CD4-positive, alpha-beta T cell treated with Interleukin-4 for 1 hour (primary cell): ENCODE results near the gene SMTNL1.

Experiments
- DNase-seq, 2 donors: peaks; one replicate each; pipeline ENCODE4 v3.0.0-alpha.2; 2020 to 2022

SMTNL1 gene, protein sequence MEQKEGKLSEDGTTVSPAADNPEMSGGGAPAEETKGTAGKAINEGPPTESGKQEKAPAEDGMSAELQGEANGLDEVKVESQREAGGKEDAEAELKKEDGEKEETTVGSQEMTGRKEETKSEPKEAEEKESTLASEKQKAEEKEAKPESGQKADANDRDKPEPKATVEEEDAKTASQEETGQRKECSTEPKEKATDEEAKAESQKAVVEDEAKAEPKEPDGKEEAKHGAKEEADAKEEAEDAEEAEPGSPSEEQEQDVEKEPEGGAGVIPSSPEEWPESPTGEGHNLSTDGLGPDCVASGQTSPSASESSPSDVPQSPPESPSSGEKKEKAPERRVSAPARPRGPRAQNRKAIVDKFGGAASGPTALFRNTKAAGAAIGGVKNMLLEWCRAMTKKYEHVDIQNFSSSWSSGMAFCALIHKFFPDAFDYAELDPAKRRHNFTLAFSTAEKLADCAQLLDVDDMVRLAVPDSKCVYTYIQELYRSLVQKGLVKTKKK

DNA sequence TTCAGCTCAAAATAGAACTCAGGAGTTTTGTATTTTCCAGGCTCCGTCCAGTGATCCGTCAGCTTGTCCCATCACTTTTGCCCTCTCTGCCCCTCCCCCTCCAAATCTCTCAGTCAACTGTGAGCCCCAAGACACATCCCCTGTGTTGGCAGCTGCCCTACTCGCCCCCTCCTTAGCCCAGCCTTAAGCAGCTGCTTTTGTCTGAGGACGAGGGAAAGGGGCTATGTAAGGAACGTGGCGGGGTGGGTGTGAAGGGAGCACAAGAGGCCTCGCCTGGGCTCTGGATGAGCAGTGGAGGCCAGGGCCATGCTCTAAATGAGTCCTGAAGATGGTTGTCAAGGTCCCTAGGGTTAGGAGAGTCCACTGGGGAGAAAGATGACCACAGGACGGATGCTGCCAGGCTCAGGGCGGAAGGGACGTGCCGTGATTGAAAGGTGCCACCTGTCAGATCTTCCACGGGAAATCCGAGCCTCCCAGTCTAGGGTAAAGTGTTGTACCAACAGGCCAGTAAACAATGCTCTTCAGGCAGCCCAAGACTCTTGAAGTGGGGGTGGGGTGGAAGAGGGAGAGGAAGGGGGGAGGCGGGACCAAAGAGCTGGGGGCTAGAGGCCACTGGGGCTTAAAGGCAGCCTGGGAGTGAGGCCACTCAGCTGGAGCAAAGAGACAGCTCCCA, at the start of gene SMTNL1:
SMTNL1 (plus strand) TSS at position 649 of the 673 bp plus-strand sequence. CDS start 5,048 bp downstream, outside the sequence.
- DNase-seq: no peak

DNA sequence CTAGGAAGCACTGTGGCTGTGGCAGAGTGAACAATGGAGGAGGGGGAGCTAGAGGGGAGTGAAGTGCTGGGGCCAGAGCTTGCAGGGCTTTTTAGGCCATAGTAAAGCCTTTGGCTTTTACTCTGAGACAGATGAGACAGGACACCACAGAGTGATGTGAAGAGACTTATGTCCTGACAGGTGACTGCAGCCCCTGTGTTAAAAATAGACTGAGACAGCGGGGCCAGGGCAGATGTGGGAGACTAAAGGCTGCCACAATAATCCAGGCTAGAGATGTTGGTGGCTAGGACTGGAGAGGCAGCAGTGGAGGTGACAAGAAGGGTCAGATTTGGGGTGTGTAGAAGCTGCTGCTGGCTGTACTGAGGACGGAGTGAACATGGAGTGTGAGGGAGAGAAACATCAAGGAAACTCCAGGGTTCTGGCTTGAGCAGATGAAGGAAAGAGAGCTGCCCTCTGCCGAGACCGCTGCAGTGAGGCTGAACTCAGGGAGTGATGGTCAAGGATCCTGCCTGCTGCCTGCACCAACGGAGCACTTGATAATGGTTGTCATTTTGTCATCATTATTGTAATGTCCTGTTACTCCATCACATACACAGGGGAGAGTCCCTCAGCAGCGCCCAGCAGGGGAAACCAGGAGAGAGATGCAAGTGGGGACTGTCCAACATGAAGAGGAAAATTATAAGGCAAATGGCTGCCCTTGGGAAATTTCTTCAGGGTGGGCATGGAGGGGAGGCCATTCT, 49.3 kb upstream of the SMTNL1 start:
- no peak for DNase-seq

DNA sequence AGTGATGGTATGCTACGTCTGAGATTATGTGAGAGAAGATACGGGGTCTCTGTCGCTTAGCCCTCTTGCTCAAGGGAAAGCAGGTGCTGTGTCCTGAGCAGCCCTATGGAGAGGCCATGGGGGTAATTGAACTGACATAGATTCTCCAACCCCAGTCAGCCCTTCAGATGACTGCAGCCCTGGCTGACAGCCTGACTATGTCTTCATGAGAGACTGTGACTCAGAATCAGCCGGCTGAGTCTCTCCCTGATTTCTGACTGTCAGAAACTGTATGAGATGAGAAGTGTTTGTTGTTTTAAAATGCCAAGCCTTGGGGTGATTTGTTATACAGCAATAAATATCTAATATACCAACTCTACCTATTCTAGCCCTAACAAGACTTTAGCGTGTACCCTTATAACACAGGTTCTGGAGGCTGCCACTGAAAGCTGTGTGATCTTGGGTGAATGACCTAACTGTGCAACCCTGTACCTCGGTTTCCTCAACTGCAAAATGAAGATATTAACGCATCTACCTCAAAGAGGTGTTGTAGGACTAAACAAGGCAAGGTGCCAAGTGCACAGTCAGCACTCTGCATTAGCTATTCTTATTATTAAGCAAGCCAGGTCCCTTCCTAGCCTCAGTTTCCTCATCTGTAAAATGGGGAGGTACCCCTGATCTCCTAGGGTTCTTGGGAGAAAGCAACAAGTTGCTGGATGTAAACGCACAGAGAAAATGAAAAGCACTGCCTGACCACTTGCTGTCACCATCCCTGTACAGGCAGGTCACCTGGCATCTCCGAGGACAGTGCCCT, 46.7 kb upstream of the SMTNL1 start:
- DNase-seq: no peak

DNA sequence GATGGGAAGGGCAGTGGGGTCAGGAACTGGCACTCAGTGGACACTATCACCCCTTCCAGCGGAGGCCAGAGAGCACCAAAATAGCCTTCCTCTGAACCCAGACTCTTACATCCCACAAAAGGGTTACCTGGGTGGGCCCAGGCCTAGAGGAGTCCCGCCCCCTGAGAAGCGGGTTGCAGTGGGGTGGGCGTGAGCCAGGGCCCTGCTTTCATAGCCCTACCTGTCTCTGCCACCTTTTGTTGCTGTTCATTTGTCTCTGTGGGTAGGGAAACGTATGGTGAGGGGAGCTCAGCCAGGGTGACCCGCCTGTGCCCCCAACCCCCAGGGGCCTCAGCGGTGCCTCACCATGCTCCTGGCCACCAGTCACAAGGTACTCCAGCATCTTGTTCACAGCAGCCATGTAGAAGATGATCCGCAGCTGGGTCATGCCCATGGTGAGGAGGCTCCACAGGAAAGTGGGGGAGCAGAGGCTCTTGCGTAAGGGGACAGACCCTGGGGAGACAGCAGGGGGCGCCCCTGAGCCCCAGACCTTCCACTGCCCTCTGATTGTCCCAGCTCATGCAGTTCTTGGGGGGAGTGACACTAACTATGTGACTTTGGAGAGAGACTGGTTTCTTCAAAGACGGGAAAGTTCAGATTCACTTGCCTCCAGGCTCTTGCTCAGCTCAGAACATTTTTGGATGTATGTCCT, 45.9 kb upstream of the SMTNL1 start:
- DNase-seq: peak; percentile 48 to 54

DNA sequence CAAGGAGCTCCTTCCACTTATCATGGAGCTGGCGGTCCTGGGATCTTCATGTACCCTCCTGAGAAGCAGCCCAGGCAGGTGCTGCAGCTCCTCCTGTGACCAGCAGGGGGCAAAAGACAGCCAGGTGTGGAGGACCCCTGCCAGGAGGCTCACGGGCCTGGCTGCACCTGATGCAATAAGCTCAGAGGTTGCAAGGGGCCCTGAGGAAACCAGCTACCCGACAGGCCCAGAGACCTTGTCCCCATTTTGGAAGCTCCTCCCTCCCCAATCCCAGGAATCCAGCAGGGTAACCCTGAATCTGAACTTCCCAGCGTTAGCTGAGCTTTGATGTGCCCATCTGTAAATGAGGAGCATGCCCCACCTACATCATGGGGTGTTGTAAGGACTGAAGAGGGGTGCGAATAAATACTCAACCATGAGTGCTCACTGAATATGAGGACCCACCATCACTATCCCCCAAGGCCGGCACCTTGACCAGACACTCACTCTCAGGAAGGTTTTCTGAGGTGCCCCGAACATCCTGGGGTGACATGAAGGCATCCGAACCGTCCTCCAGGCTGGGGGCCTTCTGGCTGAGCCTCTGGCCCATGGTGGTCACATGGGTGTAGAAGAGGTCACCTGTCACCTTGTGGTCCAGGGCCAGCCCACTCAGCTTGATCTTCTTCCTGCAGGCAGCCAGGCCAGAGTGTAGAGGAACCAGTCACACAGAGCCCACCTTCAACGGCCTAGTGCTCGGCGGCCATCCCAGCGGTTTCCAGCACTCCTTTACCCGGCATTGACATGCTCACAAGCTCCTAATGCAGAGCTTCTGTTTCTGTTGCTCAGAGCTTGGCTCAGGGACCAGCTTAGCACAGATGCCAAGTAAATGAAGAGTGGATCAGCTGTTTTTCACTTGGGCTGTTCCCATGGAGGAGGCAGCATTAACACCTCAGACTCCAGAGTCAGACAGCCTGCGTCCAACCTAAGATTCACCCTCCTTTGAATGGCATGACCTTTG, 43.6 kb upstream of the SMTNL1 start:
- peak; percentile 70 to 77 for DNase-seq

DNA sequence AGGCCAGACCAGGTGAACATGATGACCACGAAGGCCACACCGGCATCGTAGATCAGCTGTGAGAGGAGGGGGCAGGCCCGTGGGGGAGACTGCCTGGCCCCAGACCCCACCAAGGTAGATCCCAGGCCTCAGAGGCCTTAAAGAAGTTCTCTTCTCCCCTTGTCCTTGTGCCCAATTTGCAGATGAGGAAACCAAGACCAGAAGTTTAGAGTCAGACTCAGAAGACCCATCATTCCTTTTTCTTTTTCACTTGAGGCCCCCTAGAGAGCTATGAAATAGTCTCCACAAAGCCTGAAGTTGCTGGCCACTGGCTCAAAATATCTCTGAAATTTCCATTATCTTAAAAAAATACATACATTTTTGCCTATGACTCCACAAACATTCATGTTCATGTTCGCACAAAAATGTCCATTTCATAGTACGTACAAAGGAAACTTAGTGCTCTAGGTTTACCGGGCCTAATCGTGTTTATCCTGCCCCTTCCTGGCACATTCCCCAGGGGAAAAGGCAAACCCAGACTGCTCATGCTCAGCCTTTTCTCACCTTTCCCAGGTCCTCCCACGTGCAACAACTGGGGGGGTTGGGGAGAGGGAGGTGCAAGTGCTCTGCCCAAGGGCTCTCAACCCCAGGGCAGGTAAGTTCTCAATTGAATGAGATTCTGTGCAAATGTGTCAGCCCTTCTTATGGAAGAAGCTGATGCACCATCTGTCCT, 41.1 kb upstream of the SMTNL1 start:
- DNase-seq: no peak

DNA sequence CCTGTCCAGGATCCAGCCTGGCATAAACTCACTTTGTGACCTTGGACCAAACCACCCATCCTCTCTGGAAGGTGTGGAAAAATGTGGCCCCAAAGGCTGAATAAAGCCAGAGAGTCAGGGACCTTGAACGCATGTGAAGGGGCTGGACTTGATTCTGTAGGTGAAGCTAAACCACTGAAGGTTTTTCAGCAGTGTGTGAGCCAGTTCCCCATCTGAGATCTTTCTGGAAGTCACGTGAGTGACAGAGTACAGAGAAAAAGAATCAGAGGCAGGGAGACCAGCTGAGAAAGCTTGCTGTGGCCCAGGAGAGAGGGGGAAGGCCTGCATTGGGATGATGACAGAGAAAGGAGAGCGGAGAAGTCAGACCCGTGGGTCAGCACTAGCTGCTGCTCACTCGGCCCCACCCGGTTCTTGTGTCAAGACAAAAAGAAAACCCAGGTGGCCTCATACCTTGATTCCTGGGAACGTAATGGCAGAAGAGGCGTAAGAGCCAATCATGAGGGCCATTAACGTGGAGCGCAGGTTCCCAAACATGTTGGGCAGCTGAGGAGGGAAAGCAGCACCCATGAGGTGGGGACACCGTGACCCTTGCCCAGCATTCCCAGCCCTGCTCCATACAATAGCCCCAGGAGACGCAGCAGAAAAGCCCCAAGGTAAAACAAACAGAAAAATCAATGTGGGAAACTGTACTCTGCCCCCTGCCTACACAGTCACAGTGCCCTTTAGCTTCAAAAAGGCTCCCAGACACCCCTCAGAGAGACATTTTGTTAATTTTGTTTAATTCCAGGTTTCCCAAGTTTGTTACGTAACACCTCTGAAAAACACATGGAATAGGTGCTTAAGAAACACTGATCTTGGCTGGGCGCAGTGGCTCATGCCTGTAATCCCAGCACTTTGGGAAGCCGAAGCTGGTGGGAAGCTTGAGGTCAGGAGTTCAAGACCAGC, 39.8 kb upstream of the SMTNL1 start:
- DNase-seq: no peak

DNA sequence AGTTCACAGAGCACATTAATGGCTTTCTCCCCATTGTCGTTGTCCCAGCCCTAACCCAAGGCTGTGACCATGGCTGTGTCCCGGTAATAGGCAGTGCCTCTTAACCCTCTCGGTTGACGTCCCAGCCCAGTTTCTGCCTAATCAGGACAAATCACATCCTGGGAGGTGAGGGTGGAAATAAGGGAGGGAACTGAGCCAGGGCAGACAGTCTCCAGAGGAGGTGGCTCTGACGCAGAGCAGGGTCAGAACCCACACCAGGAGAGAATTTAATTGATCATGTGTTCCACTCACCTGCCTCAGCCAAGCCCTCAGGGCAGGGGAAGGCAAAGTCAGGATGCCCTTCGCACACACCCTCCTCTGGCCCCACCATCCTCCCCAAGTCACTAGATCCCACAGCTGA, 38.9 kb upstream of the SMTNL1 start:
- DNase-seq: no peak

DNA sequence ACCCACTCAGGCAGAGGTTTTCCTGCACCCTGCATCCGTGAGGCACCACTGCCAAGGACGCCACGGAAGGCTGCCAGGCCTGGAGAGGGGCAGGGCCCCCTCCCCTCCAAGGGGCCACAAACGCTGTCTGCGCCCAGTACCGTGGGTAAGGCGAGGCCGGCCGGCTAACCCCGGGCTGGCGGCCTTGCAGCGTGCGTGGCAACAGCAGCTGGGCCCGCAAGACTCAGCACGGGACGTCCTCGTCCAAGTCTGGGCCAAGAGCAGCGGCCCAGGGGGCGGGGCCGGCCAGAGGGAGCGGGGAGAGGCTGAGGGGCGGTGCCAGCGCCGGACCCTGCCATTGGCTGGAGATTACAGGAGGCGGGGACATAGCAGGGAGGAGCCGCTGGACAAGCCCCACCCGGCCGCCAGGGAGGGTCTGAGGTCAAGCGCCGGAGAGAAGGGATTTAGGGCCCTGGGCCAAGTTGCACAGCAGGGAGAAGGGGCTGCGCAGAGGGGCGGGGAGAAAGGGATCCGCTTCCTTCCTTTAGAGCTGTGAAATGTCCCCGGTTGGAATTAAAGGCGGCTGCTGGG, 37.9 kb upstream of the SMTNL1 start:
- peak; percentile 34 to 77 for DNase-seq

DNA sequence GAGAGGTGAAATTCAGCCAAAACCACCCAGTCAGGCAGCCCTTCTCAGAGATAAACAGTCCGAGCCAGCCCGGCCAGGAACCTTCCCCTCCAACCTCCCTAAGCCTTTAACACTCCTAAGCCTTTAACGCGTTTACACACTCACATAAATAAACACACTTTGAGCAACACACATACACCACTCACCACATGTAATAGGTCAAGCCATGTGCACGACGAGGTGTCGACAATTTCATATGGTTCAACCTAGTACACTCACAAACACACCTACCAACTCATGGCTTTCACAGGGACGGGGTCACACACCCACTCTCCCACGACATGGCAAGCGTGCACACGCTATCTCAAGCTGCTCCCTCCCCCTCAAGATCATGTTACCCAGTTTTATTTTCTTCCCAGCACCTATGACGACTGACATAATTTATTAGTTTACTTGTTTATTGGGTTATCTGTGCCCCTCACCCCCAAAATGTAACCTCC, 37.4 kb upstream of the SMTNL1 start:
- DNase-seq: no peak

DNA sequence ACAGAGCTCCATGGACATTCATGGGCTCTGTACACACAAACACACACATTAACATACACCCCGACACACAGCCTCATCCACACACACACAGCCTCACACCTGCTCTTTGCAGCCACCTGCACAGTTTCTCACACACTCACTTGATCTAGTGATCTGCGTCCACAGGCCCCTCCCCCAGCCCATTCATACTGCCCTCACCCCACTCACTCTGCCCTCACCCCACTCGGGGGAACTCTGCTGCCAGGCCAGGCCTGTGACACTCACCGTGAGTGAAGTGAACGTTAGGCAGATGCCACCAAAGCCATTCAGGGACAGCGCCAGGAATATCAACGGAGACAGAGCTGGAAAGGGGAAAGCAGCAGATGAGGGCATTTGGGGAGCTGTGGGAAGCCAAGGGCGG, 36.9 kb upstream of the SMTNL1 start:
- DNase-seq: no peak

DNA sequence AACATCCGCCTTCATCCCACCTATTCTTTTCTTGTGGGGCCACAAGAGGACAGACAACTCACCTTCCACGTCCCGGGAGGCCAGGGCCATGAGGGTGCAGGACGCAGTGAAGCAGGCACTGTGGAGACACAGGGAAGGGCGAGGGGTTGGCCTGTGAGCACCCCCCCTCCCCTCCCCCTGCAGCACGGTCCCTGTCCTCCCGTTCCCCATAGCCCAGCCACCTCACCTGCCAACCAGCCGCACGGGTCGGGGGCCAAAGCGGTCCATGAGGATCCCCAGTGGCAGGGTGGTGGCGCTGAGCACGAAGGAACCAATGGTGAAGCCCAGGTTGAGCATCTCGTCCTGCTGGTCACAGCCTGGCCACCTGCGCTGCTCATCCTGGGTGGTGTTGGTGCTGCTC, 36.5 kb upstream of the SMTNL1 start:
- DNase-seq: no peak

DNA sequence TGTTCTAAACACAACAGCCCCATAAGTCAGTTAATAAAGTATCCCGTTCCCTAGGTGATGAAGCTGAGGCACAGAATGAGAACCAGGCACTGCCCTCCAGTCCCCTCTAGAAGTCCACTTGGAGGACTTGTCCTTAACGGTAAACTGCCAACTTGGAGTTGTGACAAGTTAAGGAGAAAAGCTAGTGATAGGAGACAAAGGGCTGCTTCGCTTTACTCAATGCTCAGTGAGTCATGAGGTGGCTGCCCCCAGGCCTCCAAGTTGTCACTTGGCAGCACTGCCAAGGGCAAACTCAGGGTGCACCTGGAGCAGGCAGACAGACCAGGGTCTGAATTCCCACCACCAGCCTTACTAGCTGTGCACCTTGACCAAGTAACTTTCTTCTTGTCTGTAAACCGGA, 35.4 kb upstream of the SMTNL1 start:
- DNase-seq: no peak

DNA sequence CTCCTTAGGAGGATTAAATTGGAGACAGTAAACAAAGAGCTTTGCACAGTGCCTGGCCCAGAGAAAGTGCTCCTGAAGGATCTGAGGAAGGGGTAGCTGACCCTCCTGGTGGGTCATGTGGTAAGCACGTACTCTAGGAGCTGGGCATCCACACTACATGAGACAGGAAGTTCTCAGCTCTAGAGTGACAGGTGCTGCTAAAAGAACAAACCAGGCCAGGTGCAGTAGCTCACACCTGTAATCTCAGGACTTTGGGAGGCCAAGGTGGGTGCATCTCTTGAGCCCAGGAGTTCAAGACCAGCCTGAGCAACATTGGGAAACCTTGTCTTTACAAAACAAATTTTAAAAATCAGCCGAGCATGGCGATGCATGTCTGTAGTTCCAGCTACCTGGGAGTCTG, 35.0 kb upstream of the SMTNL1 start:
- no peak for DNase-seq

DNA sequence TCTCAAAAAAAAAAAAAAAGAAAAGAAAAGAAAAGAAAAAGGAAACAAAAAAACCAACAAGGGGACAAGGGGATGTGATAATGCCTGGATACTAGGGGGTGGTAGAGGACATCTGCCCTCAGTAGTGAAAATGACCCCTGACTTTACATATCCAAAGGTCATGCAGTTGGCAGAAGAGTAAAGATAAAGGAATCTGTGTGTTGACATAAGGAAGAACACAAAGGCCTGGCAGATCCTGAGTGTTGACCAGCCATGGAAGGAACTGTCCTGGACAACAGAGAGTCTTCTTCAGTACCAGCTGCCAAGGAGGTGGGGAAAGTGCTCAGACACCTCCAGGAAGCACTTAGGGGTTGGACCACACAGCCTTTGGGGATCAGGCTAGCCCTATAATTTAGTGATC, 34.5 kb upstream of the SMTNL1 start:
- DNase-seq: no peak

DNA sequence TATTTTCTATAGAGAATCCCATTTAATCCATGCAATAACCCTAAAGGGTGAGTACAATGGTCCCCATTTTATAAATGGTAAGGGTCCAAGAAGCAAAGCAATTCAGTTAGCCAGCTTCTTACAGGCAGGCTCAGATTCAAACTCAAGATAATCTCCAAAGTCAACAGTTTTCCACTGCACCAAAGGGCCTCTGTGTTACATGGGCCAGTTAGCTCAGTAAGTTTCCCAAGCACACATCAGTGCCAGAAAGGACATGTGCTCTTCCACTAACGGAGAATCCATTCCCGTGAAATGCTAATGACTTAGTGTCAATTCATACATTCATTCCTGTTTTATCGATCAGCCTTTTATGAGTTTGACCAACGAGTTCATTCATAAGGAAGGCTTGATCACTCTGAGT, 32.9 kb upstream of the SMTNL1 start:
- no peak for DNase-seq

DNA sequence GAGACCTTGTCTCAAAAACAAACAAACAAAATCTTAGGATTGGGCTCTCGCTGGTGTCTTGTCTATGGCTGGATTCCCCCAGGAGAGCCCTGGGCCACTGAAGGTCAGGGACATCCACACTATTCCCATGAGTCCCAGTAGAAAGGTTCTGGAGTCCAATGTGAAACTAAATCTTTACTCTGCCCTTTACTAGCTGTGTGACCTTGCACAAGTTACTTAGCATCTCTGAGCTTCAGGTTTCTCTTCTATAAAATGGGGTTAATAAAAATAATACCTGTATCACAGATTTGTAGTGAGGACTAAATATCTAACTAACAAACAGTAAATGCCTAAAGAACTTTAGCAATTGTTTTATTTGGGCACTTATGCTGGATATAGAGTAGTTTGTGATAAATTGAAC, 30.9 kb upstream of the SMTNL1 start:
- DNase-seq: no peak
